Measurements from ENCODE around the gene KLHDC4.

Gene KLHDC4

GRCh38 chr16:87715231-87715630 is 50.6 kb downstream of the KLHDC4 start:
- DNase-seq: no peak

DNA sequence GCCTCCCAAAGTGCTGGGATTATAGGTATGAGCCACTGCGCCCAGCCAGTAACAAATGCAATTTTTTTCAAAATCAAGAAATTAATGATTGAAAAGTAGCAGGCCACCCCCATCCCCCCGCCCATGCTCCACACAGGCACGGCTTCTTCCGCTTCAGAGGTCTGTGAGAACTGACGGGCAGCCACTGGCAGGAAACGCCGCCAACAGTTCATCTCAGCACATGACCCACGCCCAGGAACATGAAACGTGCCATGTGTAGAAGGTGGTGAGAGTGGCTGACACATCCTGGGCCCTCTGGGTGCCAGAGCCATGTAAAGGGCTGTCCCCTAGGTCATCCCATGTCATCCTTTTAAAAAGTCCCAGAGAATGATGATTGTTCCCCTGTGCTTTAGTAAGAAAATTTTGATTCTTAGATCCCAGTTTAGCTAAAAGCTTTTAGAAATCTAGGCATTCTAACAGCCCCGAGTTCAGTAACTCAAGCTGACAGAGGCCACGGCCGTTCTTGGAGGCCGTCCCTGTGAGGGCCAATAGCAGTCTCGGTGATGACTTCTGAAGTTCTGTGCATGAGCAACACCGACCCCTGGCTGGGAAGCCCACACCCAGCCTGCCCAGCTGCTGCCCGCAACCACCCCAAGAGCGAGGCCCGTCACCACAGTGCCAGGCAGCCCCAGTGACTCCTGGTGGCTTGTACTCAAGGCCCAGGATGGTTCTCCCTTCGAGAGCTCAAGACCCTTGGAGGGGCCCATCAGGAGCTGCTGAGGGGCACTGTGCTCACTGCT is 52.1 kb downstream of the KLHDC4 start:
- DNase-seq: no peak

- DNase-seq: no peak
Observed at GRCh38 chr16:87712184-87712762, 53.5 kb downstream of the KLHDC4 start.

- no peak for DNase-seq
Observed at GRCh38 chr16:87710887-87711286, 54.9 kb downstream of the KLHDC4 start.

- DNase-seq: no peak
Observed at GRCh38 chr16:87709677-87710076, 56.1 kb downstream of the KLHDC4 start.

GRCh38 chr16:87708881-87709638 is 56.7 kb downstream of the KLHDC4 start:
- DNase-seq: no peak

DNA sequence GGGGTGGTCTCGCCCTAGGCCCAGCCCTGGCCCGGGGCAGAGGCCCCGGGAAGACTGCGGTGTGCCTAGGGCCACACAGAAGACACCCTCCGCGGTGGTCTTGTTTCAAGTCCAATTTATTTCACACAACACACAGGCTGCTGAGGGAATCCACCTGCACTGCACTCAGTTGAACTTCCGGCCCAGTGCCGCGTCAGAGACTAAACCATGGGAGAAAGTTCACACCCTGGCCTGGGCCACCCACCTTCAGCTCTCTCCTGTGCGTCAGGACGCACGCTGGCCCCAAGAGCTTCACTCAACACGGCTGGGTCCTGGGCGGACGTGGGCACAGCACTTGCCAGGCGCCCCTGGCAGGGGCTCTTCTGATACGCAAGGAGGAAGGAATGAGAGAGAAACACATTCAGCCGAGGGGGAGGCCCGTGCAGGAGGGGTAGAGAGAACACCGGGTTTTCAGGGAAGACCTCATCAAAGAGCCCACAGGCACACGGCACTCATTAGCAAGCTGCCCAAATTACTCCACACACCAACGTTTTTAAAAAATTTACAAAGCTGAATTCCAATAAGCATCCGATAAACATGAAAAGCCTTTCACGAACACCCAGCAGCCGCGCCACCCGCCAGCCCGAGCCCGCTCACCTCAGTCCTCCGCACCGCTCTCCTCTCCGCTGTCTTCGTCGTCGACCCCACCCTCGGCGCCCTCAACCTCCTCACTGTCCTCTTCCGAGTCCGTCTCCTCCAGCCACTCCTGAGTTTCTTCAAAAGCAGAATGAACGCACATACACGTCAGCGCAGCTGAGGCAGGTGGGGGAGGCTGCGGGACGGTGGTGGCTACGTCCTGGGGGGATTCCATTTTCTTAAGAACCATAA is 57.8 kb downstream of the KLHDC4 start:
- DNase-seq: no peak

- DNase-seq: no peak
Observed at GRCh38 chr16:87707097-87707496, 58.7 kb downstream of the KLHDC4 start.

GRCh38 chr16:87706278-87707000 is 59.3 kb downstream of the KLHDC4 start:
- DNase-seq: no peak

DNA sequence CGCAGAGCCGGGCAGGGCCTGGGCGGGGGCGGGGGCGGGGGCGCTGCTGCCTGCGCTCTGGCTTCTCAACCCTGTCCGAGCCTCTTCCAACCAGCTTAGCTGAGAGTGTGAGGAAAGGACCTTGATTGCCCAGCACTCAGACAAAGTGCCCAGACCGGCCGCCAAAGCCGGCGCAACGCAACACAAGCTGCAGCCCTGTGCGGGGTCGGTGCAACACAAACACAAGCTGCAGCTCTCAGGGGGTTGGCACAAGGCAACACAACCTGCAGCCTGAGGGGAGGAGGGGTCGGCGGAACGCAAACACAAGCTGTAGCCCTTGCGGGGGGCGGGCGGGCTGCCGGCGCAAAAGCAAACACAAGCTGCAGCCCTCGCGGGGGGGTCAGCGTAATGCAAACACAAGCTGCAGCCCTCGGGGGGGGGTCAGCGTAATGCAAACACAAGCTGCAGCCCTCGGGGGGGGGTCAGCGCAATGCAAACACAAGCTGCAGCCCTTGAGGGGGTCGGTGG is 60.0 kb downstream of the KLHDC4 start:
- no peak for DNase-seq

- no peak for DNase-seq
Observed at GRCh38 chr16:87704754-87705353, 60.9 kb downstream of the KLHDC4 start.

DNA sequence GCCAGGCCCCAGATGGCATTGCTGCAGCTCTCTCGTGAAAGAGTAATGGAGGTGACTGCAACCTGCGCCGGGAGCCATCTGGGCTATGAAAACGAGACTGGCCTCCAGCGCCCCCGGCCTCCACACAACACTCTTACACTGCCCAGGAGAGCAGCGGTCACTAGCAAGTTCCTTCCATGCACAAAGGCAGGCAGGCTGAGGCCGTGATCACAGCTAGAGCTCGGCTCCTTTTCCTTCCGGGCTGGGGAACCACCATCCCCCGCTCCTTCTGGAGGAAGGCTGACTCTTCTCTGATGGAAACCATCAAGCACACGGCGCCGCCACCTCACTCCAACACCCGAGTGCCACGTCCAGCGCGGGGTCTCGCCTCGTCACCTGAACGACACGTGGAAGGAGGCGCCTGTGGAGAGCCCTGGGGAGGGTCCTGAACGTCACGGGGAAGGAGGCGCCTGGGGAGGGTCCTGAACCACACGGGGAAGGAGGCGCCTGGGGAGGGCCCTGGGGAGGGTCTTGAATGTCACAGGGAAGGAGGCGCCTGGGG is 61.9 kb downstream of the KLHDC4 start:
- DNase-seq: no peak

- no peak for DNase-seq
Observed at GRCh38 chr16:87703071-87703470, 62.7 kb downstream of the KLHDC4 start.

DNA sequence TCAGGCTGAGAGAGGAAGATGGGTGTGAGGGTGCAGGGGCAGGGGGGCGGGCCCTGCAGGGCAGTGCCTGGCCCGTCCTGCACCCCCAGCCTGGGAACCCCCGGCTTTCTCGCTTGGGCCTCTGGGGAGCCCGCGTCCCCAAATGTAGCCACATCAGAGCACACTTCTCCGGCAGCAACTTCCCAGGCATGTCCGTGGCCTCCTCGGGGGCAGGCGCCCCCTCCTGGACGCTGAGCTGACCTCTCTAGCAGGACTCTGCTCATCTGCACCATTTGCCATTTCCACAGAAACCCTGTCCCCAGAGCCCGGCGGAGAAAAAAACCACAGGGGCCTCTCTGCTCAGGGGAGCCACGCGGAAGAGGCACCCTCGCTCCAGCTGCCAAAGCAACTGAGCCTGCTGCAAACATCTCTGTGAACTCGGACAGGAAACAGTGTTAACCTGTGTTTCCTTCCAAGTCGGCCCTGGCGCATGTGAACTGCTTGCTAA is 63.4 kb downstream of the KLHDC4 start:
- DNase-seq: peak; percentile 7

- DNase-seq: no peak
Observed at GRCh38 chr16:87701505-87701921, 64.3 kb downstream of the KLHDC4 start.

DNA sequence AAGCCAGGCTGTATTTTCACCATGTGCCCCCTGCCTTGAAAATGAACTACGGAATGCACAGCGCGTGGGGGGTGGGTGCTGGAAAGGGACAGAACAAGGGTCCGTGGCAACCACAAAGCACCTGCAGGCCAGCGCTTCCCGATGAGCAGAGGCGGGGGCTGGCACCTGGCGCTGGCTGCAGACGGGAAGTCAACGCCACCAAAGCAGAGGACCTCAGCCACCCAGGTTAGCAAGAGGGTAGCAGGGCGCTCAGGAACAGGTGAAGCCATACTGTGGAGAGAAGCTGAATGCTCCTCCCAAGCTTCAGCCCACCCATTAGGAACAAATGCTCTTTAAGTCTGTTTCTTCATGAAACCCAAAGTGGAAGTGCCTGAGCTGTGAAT is 64.7 kb downstream of the KLHDC4 start:
- no peak for DNase-seq

- no peak for DNase-seq
Observed at GRCh38 chr16:87700406-87701077, 65.2 kb downstream of the KLHDC4 start.

DNA sequence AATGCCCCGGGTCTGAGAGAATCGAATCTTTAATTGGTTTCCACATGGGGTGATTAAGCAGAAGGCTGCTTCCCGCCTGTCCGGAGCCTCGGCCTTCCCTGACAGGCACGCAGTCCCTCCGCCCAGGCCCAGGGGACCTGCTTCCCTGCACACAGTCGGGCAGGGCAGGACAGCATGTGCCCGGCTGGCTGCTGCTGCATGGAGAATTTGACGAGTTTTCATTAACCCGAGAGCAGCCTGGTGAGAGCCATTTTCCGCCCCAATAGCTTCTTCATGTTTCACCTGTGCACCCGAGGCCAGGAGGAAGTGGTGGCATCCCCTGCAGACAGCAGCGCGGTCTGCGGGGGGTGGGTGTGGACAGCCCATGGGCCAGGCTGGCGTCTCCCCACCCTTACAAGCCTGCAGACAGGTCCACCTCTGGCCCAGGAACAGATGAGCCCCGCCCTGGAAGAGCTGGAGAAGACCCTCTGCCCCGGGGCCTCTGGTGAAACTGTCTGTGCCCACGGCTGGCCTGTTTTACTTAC is 67.0 kb downstream of the KLHDC4 start:
- no peak for DNase-seq

DNA sequence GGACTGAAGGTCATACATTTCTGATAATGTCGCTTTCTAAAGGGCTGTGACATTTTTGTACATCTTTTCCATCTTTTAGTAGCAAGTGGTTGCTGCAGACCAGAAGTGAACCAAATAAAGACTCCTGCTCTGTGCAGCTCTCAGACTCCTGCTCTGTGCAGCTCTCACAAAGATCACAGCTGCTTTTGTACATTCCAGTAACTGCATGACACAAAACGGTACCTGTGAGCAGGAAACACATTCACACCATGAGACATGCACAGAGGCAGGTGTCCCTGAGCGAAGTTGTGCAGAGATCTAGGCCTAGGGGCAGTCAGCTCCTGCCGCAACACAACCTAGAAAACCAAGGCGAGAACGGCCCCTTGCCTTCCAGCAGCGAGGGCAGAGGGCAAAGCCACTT is 67.5 kb downstream of the KLHDC4 start:
- no peak for DNase-seq

- no peak for DNase-seq
Observed at GRCh38 chr16:87697792-87698191, 68.0 kb downstream of the KLHDC4 start.
